H1 (cell line): Measurements from ENCODE around the gene KCNJ12.

Source experiments
- CEBPB ChIP-seq: IDR thresholded peaks from 2 replicates; pipeline ENCODE4 v1.6.1; 2012; ENCODE audit warnings: low read depth, low read length
- CHD2 ChIP-seq: IDR thresholded peaks from 2 replicates; pipeline ENCODE4 v1.6.1; 2012; ENCODE audit warnings: low read length, improper control_type of control experiment
- CTCF ChIP-seq, 3 experiments: IDR thresholded peaks; 1 replicate in 2 of 3; 2 replicates in 1 of 3; pipeline versions ENCODE4 v1.5.1 to v1.6.1; 2011; ENCODE audit warnings: low read length in 3 of 3, mild to moderate bottlenecking in 3 of 3, inconsistent platforms in 2 of 3, low read depth in 1 of 3, moderate library complexity in 1 of 3; ENCODE audit not compliant: insufficient read depth in 1 of 3; ENCODE audit errors: control extremely low read depth in 1 of 3
- POLR2AphosphoS5 ChIP-seq: IDR thresholded peaks from 2 replicates; pipeline ENCODE4 v1.6.1; 2011; ENCODE audit warnings: low read depth, low read length
- RAD21 ChIP-seq, 2 experiments: IDR thresholded peaks in 1 of 2; conservative IDR thresholded peaks in 1 of 2; 2 replicates each; pipeline ENCODE4 v1.6.1; 2011; ENCODE audit warnings: low read depth in 2 of 2, low read length in 2 of 2, improper control_type of control experiment in 1 of 2, inconsistent platforms in 1 of 2, mild to moderate bottlenecking in 1 of 2, moderate library complexity in 1 of 2

GRCh38 chr17:21372256-21372954 lies 3.8 kb upstream of the KCNJ12 start:
- TF ChIP-seq POLR2AphosphoS5 (no peak), CTCF (IDR thresholded peaks at IDR 0.05; ENCODE audit: control extremely low read depth in 1 of 3, insufficient read depth in 1 of 3, low read depth in 1 of 3, low read length in 3 of 3) (no peak), CHD2 (no peak), CEBPB (no peak), RAD21 (IDR thresholded peaks at IDR 0.05 in 1 of 2, conservative IDR thresholded peaks at IDR 0.05 in 1 of 2; ENCODE audit: low read depth in 2 of 2, low read length in 2 of 2) (no peak)
